ENCODE results near the gene THSD7A.

THSD7A gene

GRCh38 chr7:11787534-11787933 is 44.5 kb downstream of the THSD7A start:
- no peak for TF ChIP-seq CTCF (IDR thresholded peaks at IDR 0.05; ENCODE audit: insufficient read depth, missing control alignments)
- FAIRE-seq (no peak), DNase-seq (ENCODE audit: insufficient read length, low spot score) (no peak)

- no peak for TF ChIP-seq CTCF (IDR thresholded peaks at IDR 0.05; ENCODE audit: insufficient read depth, missing control alignments)
- FAIRE-seq (no peak), DNase-seq (ENCODE audit: insufficient read length, low spot score) (no peak)
Observed at GRCh38 chr7:11786186-11786585, 45.8 kb downstream of the THSD7A start.

GRCh38 chr7:11784769-11785536 is 47.0 kb downstream of the THSD7A start:
- no peak for TF ChIP-seq CTCF (IDR thresholded peaks at IDR 0.05; ENCODE audit: insufficient read depth, missing control alignments)
- FAIRE-seq (no peak), DNase-seq (ENCODE audit: insufficient read length, low spot score) (no peak)

GRCh38 chr7:11779864-11780674 is 51.9 kb downstream of the THSD7A start:
- DNase-seq (ENCODE audit: insufficient read length, low spot score) (no peak), FAIRE-seq (no peak)
- TF ChIP-seq CTCF (IDR thresholded peaks at IDR 0.05; ENCODE audit: insufficient read depth, missing control alignments), result no peak

- DNase-seq (ENCODE audit: insufficient read length, low spot score), result no peak
- no peak for TF ChIP-seq CTCF (IDR thresholded peaks at IDR 0.05; ENCODE audit: insufficient read depth, missing control alignments)
- no peak for FAIRE-seq
Observed at GRCh38 chr7:11776039-11776438, 56.0 kb downstream of the THSD7A start.

- DNase-seq (ENCODE audit: insufficient read length, low spot score) (no peak), FAIRE-seq (no peak)
- TF ChIP-seq CTCF (IDR thresholded peaks at IDR 0.05; ENCODE audit: insufficient read depth, missing control alignments), result no peak
Observed at GRCh38 chr7:11775401-11775800, 56.6 kb downstream of the THSD7A start.

- FAIRE-seq (no peak), DNase-seq (ENCODE audit: insufficient read length, low spot score) (no peak)
- no peak for TF ChIP-seq CTCF (IDR thresholded peaks at IDR 0.05; ENCODE audit: insufficient read depth, missing control alignments)
Observed at GRCh38 chr7:11768263-11768662, 63.7 kb downstream of the THSD7A start.
